IMR-90 (cell line): ENCODE data around the gene TMOD1. TPM values are rescaled to one million over a fixed set of nuclear protein-coding genes. Genes with fewer than 3 reads are reported as not detected.

Source experiments
- ATAC-seq: fragments of 200-7000 bp; cut with Tn5 transposase; 2 replicates; pipeline ENCODE4 v1.9.1; 2020; ENCODE audit warnings: low read depth, mild to moderate bottlenecking, moderate library complexity
- BruUV-seq: library from RNA; stranded (reverse); fragments of 400-500 nt; replicated peaks from 2 replicates; lab custom pipeline; 2021; lab: Mats Ljungman, UMichigan
- CTCF ChIA-PET: fragments of 300-600 bp; formaldehyde crosslinking; extraction: SDS; loops from one replicate; lab custom pipeline; 2021; ENCODE audit warnings: antibody characterized with exemption; lab: Yijun Ruan, JAX
- POLR2A ChIA-PET: fragments of 300-600 bp; sonication (Branson Sonifier 250); formaldehyde crosslinking; loops from one replicate; lab custom pipeline; 2022; ENCODE audit warnings: antibody characterized with exemption; ENCODE audit not compliant: unreplicated experiment; lab: Charles Lee
- DNase-seq: peaks from one replicate; pipeline ENCODE4 v3.0.0; 2013
- H2AFZ ChIP-seq: replicated peaks from 2 replicates; pipeline ENCODE3; 2013; ENCODE audit warnings: low read length, mild to moderate bottlenecking; ENCODE audit not compliant: poor library complexity
- H2AK5ac ChIP-seq: 2 replicates; pipeline ENCODE4 v1.6.1; 2013; ENCODE audit warnings: low read depth, low read length, inconsistent platforms
- H2AK9ac ChIP-seq: replicated peaks from 2 replicates; pipeline ENCODE3; 2013; ENCODE audit warnings: mild to moderate bottlenecking, low read depth, low read length, moderate library complexity; ENCODE audit not compliant: poor library complexity
- H2BK120ac ChIP-seq: 2 replicates; pipeline ENCODE4 v1.6.1; 2013; ENCODE audit warnings: low read depth, low read length, inconsistent platforms
- H2BK15ac ChIP-seq: 3 replicates; pipeline ENCODE4 v1.6.1; 2013; ENCODE audit warnings: low read depth, low read length, inconsistent platforms
- H2BK20ac ChIP-seq: 2 replicates; pipeline ENCODE4 v1.6.1; 2013; ENCODE audit warnings: low read depth, mild to moderate bottlenecking, inconsistent platforms, low read length, moderate library complexity
- H2BK5ac ChIP-seq: 2 replicates; pipeline ENCODE4 v1.6.1; 2013; ENCODE audit warnings: mild to moderate bottlenecking, low read depth, low read length, inconsistent platforms; ENCODE audit not compliant: poor library complexity, severe bottlenecking
- H3K14ac ChIP-seq: replicated peaks from 2 replicates; pipeline ENCODE4 v1.6.1; 2013; ENCODE audit warnings: low read depth, low read length, inconsistent platforms
- H3K18ac ChIP-seq: 2 replicates; pipeline ENCODE4 v1.6.1; 2013; ENCODE audit warnings: low read depth, low read length, control low read depth
- H3K23ac ChIP-seq: 2 replicates; pipeline ENCODE4 v1.6.1; 2013; ENCODE audit warnings: low read depth, low read length, inconsistent platforms
- H3K27ac ChIP-seq: 2 replicates; pipeline ENCODE4 v1.5.1; 2013; ENCODE audit warnings: mild to moderate bottlenecking, control low read depth, low read length; ENCODE audit not compliant: insufficient read depth
- H3K27me3 ChIP-seq: 2 replicates; pipeline ENCODE4 v1.6.1; 2013; ENCODE audit warnings: low read length; ENCODE audit not compliant: control insufficient read depth, insufficient read depth
- H3K36me3 ChIP-seq: 2 replicates; pipeline ENCODE4 v1.6.1; 2013; ENCODE audit warnings: low read length, mixed read lengths; ENCODE audit not compliant: control insufficient read depth, insufficient read depth
- H3K4ac ChIP-seq: 2 replicates; pipeline ENCODE4 v1.6.1; 2013; ENCODE audit warnings: low read depth, low read length, inconsistent platforms
- H3K4me1 ChIP-seq: 2 replicates; pipeline ENCODE4 v1.6.1; 2013; ENCODE audit warnings: low read length, mixed read lengths; ENCODE audit not compliant: control insufficient read depth, insufficient read depth
- H3K4me2 ChIP-seq: 2 replicates; pipeline ENCODE4 v1.6.1; 2013; ENCODE audit warnings: low read depth, mild to moderate bottlenecking, control low read depth, low read length, moderate library complexity
- H3K4me3 ChIP-seq: 2 replicates; pipeline ENCODE4 v1.5.1; 2013; ENCODE audit warnings: low read depth, mild to moderate bottlenecking, control low read depth, low read length, moderate library complexity; ENCODE audit not compliant: insufficient read depth
- H3K56ac ChIP-seq: 2 replicates; pipeline ENCODE4 v1.6.1; 2013; ENCODE audit warnings: low read length, inconsistent platforms; ENCODE audit not compliant: insufficient read depth; ENCODE audit errors: extremely low read depth
- H3K79me1 ChIP-seq, 2 experiments: 2 replicates each; pipeline ENCODE4 v1.6.1; 2013; ENCODE audit warnings: low read length in 2 of 2, inconsistent platforms in 1 of 2, low read depth in 1 of 2
- H3K9ac ChIP-seq: 2 replicates; pipeline ENCODE4 v1.6.1; 2013; ENCODE audit warnings: low read depth, low read length, control low read depth
- H3K9me1 ChIP-seq: 2 replicates; pipeline ENCODE4 v1.6.1; 2013; ENCODE audit warnings: low read length, inconsistent platforms; ENCODE audit not compliant: insufficient read depth
- H3K9me3 ChIP-seq: 2 replicates; pipeline ENCODE4 v1.6.1; 2013; ENCODE audit warnings: low read length; ENCODE audit not compliant: control insufficient read depth, insufficient read depth
- H4K20me1 ChIP-seq: 2 replicates; pipeline ENCODE4 v1.6.1; 2013; ENCODE audit warnings: low read length, inconsistent platforms; ENCODE audit not compliant: insufficient read depth
- H4K5ac ChIP-seq: 2 replicates; pipeline ENCODE4 v1.6.1; 2013; ENCODE audit warnings: mild to moderate bottlenecking, low read depth, low read length, control low read depth
- H4K8ac ChIP-seq, 2 experiments: 2 replicates each; pipeline ENCODE4 v1.6.1; 2013; ENCODE audit warnings: low read depth in 2 of 2, low read length in 2 of 2, control low read depth in 1 of 2, inconsistent platforms in 1 of 2
- H4K91ac ChIP-seq: 2 replicates; pipeline ENCODE4 v1.6.1; 2013; ENCODE audit warnings: low read depth, low read length, inconsistent platforms; ENCODE audit not compliant: insufficient read depth
- CEBPB ChIP-seq: IDR thresholded peaks from 2 replicates; pipeline ENCODE4 v1.6.1; 2012; ENCODE audit warnings: low read depth, low read length, improper control_type of control experiment
- FOS ChIP-seq: fragments of 150-350 bp; IDR thresholded peaks from 2 replicates; pipeline ENCODE4 v1.6.1; 2016; ENCODE audit warnings: low read depth, low read length
- MAZ ChIP-seq: IDR thresholded peaks from 2 replicates; pipeline ENCODE4 v1.6.1; 2012; ENCODE audit warnings: low read depth, mild to moderate bottlenecking, low read length, improper control_type of control experiment, moderate library complexity, borderline replicate concordance
- RCOR1 ChIP-seq: IDR thresholded peaks from 2 replicates; pipeline ENCODE4 v1.6.1; 2012; ENCODE audit warnings: mild to moderate bottlenecking, low read length, improper control_type of control experiment; ENCODE audit not compliant: insufficient replicate concordance
- RFX5 ChIP-seq: IDR thresholded peaks from 2 replicates; pipeline ENCODE4 v1.8.0; 2012; ENCODE audit warnings: low read depth, mild to moderate bottlenecking, low read length, moderate library complexity
- WGBS, 2 experiments: methylation state at CpG; one replicate each; pipeline versions ENCODE4 v1.1.5 to v1.1.7; 2013; ENCODE audit warnings: missing lambda C conversion rate in 2 of 2; ENCODE audit not compliant: insufficient read length in 1 of 2; ENCODE audit errors: extremely low coverage in 2 of 2; 5-methylcytosine and 5-hydroxymethylcytosine counted together
- dilution Hi-C: fragments of 300-500 bp; cut with HindIII; formaldehyde crosslinking; loops from one replicate; pipeline ENCODE4 v1.14.3; 2018; ENCODE audit warnings: low sequenced_read_pairs; ENCODE audit not compliant: unreplicated experiment
- in situ Hi-C: fragments of 300-500 bp; cut with MboI; formaldehyde crosslinking; loops from 3 replicates; pipeline ENCODE4 v1.14.3; 2019; ENCODE audit warnings: low sequenced_read_pairs, inconsistent platforms, mixed read lengths
- intact Hi-C: fragments of 100-400 bp; cut with micrococcal nuclease; formaldehyde crosslinking; loops from 2 replicates; pipeline ENCODE4 v1.10.0; 2022
- polyA plus RNA-seq, 3 experiments: library from polyadenylated mRNA; depleted of rRNA; stranded (reverse); fragments of >200 nt; gene quantifications; 2 replicates each; pipeline ENCODE4 v1.2.3, GENCODE V29; 2012; ENCODE audit warnings: low replicate concordance in 1 of 3
- total RNA-seq: library from RNA; depleted of rRNA; stranded (reverse); fragments of >200 nt; gene quantifications from 2 replicates; pipeline ENCODE4 v1.2.3, GENCODE V29; 2012
- TF ChIP-seq, protein P1 (sequence below): conservative IDR thresholded peaks from 2 replicates; pipeline ENCODE4 v1.5.1; 2012; ENCODE audit warnings: mild to moderate bottlenecking, low read depth, low read length, improper control_type of control experiment
- TF ChIP-seq, protein P2 (sequence below): fragments of 150-350 bp; IDR thresholded peaks from 2 replicates; pipeline ENCODE4 v1.6.1; 2016; ENCODE audit warnings: low read depth, mild to moderate bottlenecking, low read length, moderate library complexity, borderline replicate concordance

The TMOD1 gene
- total and polyA plus RNA-seq, 2 of the 4 experiments (the other 2 are of a cell fraction): 0.18 to 0.38 TPM

DNA sequence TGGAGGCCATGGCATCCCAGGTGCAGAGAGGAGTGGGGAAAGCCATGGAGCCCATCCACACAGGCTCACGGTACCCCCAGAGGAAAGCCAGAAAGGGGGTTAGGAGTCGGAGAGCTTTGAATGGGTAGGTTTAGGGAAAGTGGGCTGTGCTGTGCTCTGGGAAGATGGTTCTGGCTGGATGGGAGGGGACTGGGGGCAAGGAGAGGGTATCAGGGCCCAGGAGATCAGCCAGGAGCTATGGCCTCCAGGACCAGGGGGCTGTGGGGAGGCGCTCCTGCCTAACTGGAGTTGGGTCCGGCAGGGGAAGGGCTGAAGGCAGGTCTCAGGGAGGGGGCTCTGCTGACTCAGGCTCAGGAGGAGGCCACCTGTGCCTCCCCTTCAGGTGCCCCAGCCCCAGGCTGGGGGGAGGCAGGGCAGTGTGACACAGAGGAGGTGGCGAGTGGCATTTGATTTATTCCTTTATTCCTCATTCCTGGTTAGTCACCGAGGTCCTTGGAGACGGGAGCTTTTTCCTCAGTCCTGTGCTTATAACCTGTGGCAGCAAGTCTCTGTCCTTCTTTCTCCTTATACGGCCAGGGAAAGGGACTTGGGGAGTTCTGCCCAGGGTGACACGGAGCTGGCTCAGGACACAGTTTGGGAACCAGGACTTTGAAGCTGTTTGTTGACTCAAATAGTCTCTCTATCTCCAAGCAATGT, 70.9 kb downstream of the TMOD1 start:
- ATAC-seq (no peak), DNase-seq (no peak)
- no peak overlapping the region; the same call in 1 of the 2 replicates for H2AK5ac ChIP-seq
- no peak overlapping the region for H4K8ac ChIP-seq
- intact Hi-C loops (no loop called here), in situ Hi-C loops (no loop called here), dilution Hi-C loops (no loop called here)
- ChIA-PET CTCF (no interaction called here), POLR2A (no interaction called here)
- H3K4me2 ChIP-seq: no peak overlapping the region
- H4K91ac ChIP-seq: no peak overlapping the region
- H3K9me3 ChIP-seq: no peaks in the 10 kb centered on the region
- 100% methylated on average over 2 of the region's 9 CpGs; no CpG with 5 or more reads in 1 of the 2 experiments for WGBS, 2 experiments
- H3K4me3 ChIP-seq: no peak overlapping the region
- H3K36me3 ChIP-seq: peaks cover 12% of the 10 kb centered on the region
- H2BK120ac ChIP-seq: no peak overlapping the region
- no peak for TF ChIP-seq FOS
- TF ChIP-seq RFX5: no peak
- TF ChIP-seq, protein P1, sequence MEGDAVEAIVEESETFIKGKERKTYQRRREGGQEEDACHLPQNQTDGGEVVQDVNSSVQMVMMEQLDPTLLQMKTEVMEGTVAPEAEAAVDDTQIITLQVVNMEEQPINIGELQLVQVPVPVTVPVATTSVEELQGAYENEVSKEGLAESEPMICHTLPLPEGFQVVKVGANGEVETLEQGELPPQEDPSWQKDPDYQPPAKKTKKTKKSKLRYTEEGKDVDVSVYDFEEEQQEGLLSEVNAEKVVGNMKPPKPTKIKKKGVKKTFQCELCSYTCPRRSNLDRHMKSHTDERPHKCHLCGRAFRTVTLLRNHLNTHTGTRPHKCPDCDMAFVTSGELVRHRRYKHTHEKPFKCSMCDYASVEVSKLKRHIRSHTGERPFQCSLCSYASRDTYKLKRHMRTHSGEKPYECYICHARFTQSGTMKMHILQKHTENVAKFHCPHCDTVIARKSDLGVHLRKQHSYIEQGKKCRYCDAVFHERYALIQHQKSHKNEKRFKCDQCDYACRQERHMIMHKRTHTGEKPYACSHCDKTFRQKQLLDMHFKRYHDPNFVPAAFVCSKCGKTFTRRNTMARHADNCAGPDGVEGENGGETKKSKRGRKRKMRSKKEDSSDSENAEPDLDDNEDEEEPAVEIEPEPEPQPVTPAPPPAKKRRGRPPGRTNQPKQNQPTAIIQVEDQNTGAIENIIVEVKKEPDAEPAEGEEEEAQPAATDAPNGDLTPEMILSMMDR: no peak
- no peak for TF ChIP-seq RCOR1
- no peak for TF ChIP-seq CEBPB
- TF ChIP-seq, protein P2, sequence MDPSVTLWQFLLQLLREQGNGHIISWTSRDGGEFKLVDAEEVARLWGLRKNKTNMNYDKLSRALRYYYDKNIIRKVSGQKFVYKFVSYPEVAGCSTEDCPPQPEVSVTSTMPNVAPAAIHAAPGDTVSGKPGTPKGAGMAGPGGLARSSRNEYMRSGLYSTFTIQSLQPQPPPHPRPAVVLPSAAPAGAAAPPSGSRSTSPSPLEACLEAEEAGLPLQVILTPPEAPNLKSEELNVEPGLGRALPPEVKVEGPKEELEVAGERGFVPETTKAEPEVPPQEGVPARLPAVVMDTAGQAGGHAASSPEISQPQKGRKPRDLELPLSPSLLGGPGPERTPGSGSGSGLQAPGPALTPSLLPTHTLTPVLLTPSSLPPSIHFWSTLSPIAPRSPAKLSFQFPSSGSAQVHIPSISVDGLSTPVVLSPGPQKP: no peak
- no peak for TF ChIP-seq MAZ
- no peak overlapping the region for H3K9ac ChIP-seq
- no peak overlapping the region for H3K14ac ChIP-seq
- BruUV-seq: no TSS peak
- H3K4me1 ChIP-seq: peaks cover 2% of the 10 kb centered on the region; the same call in 1 of the 2 replicates
- H4K20me1 ChIP-seq: no peaks in the 10 kb centered on the region
- no peak overlapping the region for H3K56ac ChIP-seq
- no peak overlapping the region for H3K23ac ChIP-seq
- no peak overlapping the region for H3K4ac ChIP-seq
- H4K5ac ChIP-seq: no peak overlapping the region
- no peaks in the 10 kb centered on the region for H3K27me3 ChIP-seq
- H3K9me1 ChIP-seq: no peaks in the 10 kb centered on the region
- no peak overlapping the region for H2BK20ac ChIP-seq
- no peak overlapping the region for H2AK9ac ChIP-seq
- no peaks in the 10 kb centered on the region for H3K79me1 ChIP-seq
- H2BK5ac ChIP-seq: no peak overlapping the region
- no peak overlapping the region for H2AFZ ChIP-seq
- no peak overlapping the region for H3K18ac ChIP-seq
- H2BK15ac ChIP-seq: no peak overlapping the region
- no peak overlapping the region for H3K27ac ChIP-seq
